Left cardiac atrium (tissue), 4 donors: ENCODE measurements around the gene CKS1B. TPM values are rescaled to one million over a fixed set of nuclear protein-coding genes. Genes with fewer than 3 reads are reported as not detected.
"Not testable (repeated sequence)": the region's sequence is repeated elsewhere in the genome, so short reads cannot be mapped to it uniquely, and the experiment has no call there.

Source experiments
- ATAC-seq, 2 donors: fragments of 200-7000 bp; cut with Tn5 transposase; one replicate each; pipeline ENCODE4 v1.9.1; 2020; ENCODE audit warnings: mild to moderate bottlenecking in 2 of 2, moderate library complexity in 2 of 2
- DNase-seq: peaks from one replicate; pipeline ENCODE4 v3.0.0-alpha.2; 2020
- intact Hi-C, 2 donors: fragments of 100-400 bp; cut with DNase I; formaldehyde crosslinking; loops; one replicate each; pipeline versions ENCODE4 v1.14.1 to v1.15.1; 2022 to 2023
- total RNA-seq, 2 donors: library from RNA; stranded (reverse); fragmentation: NEBNext Ultra II Directional; extraction: Animal tissue kit (Norgen Biotek cat#: 25700); gene quantifications; one replicate each; pipeline ENCODE4 v1.2.1, GENCODE V29; 2021
- donor health status: DM: no; HTN: yes; CAD: no.
- donor health status: DM: no; HTN: yes; CAD: no; lungs with severe emphysema.
- donor health status: DM: yes; HTN: yes; CAD: no.
- donor health status: Dilated cardiomyopathy.

CKS1B gene
- total RNA-seq, 2 donors from 2014 or later: 26.9 to 33.8 TPM

- intact Hi-C loops: loop anchor here in 1 of 2 donors (2.0 kb wide), 1 partner anchor 27 kb away; no protein-coding TSS in a partner anchor
- ATAC-seq (peak; percentile 42 to 61), DNase-seq (peak; percentile 98)
Measured at GRCh38 chr1:154973344-154974101, 958 bp upstream of the CKS1B start.

- DNase-seq (peak; percentile 96), ATAC-seq (peak; percentile 63 to 66)
- intact Hi-C loops: loop anchor here in 1 of 2 donors (2.0 kb wide), 1 partner anchor 26 kb away; no protein-coding TSS in a partner anchor
Measured at GRCh38 chr1:154974808-154975408, 427 bp downstream of the CKS1B start.

- ATAC-seq: no peak
- DNase-seq: peak; percentile 62
- intact Hi-C loops: loop anchor here in 1 of 2 donors (2.0 kb wide), 1 partner anchor 25 kb away; no protein-coding TSS in a partner anchor
Measured at GRCh38 chr1:154975409-154976059, 1.1 kb downstream of the CKS1B start.

GRCh38 chr1:154977762-154978161 is 3.3 kb downstream of the CKS1B start:
- ATAC-seq, DNase-seq, intact Hi-C loops: not testable (repeated sequence)

- DNase-seq (no peak), ATAC-seq (no peak)
- intact Hi-C loops: no loop called here
Measured at GRCh38 chr1:154978360-154978759, 3.9 kb downstream of the CKS1B start.

GRCh38 chr1:154982341-154982740 is 7.9 kb downstream of the CKS1B start:
- DNase-seq (no peak), ATAC-seq (no peak)
- intact Hi-C loops: no loop called here

- DNase-seq (peak; percentile 96), ATAC-seq (peak; percentile 100)
- intact Hi-C loops: no loop called here
Measured at GRCh38 chr1:154982897-154983648, 8.6 kb downstream of the CKS1B start, which contains the start of gene FLAD1. FLAD1 (plus strand) TSS chr1:154983344; CDS start chr1:154983695, 351 bp downstream.

GRCh38 chr1:154983776-154984466 is 9.4 kb downstream of the CKS1B start:
- ATAC-seq (no peak), DNase-seq (no peak)
- intact Hi-C loops: no loop called here

GRCh38 chr1:154986736-154987135 is 12.3 kb downstream of the CKS1B start:
- intact Hi-C loops, DNase-seq, ATAC-seq: not testable (repeated sequence)

- intact Hi-C loops: no loop called here
- DNase-seq (no peak), ATAC-seq (no peak)
Measured at GRCh38 chr1:154987326-154987725, 12.8 kb downstream of the CKS1B start.

- no peak for ATAC-seq
- intact Hi-C loops: no loop called here
- DNase-seq: no peak
Measured at GRCh38 chr1:154988058-154988954, 13.8 kb downstream of the CKS1B start.

GRCh38 chr1:154989195-154989860 is 14.8 kb downstream of the CKS1B start:
- DNase-seq: no peak
- intact Hi-C loops: no loop called here
- no peak for ATAC-seq

- intact Hi-C loops: no loop called here
- DNase-seq: no peak
- ATAC-seq: no peak
Measured at GRCh38 chr1:154990276-154990675, 15.8 kb downstream of the CKS1B start.

- DNase-seq: no peak
- ATAC-seq: no peak
- intact Hi-C loops: no loop called here
Measured at GRCh38 chr1:154992721-154993571, 18.5 kb downstream of the CKS1B start.

GRCh38 chr1:154993572-154994268 is 19.2 kb downstream of the CKS1B start, which contains the start of gene LENEP:
LENEP (plus strand) TSS chr1:154993586; CDS start chr1:154993608, 22 bp downstream.
- DNase-seq: no peak
- intact Hi-C loops: no loop called here
- no peak for ATAC-seq

- ATAC-seq (no peak), DNase-seq (no peak)
- intact Hi-C loops: no loop called here
Measured at GRCh38 chr1:154994269-154994587, 19.7 kb downstream of the CKS1B start.
